Keratinocyte (primary cell): Measurements from ENCODE around the gene SLC26A5.

Experiments
- CTCF ChIP-seq, 3 experiments: IDR thresholded peaks in 1 of 3; conservative IDR thresholded peaks in 1 of 3; optimal IDR thresholded peaks in 1 of 3; 2 replicates in 2 of 3; 3 replicates in 1 of 3; pipeline versions ENCODE3 to v1.5.1; 2011; ENCODE audit warnings: low read length in 3 of 3, mild to moderate bottlenecking in 3 of 3, moderate library complexity in 2 of 3, control low read depth in 1 of 3, inconsistent platforms in 1 of 3; ENCODE audit not compliant: insufficient read depth in 2 of 3; ENCODE audit errors: extremely low read depth in 1 of 3
- EZH2 ChIP-seq: IDR thresholded peaks from one replicate; pipeline ENCODE4 v1.6.1; 2012; ENCODE audit warnings: inconsistent platforms, mild to moderate bottlenecking, low read length, moderate library complexity

DNA sequence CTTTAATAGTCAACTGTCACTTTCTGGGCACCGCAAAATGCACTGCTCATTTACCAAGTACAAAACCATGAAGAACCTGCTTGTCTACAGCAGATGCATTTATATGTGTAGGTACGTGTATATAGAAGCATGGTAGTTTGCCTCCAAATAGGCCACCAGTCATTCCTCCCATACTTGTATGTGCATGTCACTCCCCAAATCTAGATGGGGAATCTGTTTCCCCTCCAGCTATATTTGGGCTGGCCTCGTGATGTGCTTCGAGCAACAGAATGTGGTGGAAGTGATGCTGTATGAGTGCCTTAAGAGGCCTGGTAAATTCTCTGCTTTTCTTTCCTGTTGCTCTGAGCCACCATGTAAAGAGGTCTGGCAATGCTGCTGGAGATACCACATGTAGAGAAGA is 51.4 kb downstream of the SLC26A5 start:
- TF ChIP-seq CTCF (optimal IDR thresholded peaks at IDR 0.05 in 1 of 3, IDR thresholded peaks at IDR 0.05 in 1 of 3, conservative IDR thresholded peaks at IDR 0.05 in 1 of 3; ENCODE audit: extremely low read depth in 1 of 3, insufficient read depth in 2 of 3, low read length in 3 of 3): no peak
- TF ChIP-seq EZH2: no peak
